Stimulated activated CD4-positive, alpha-beta T cell treated with anti-CD3 and anti-CD28 coated beads, Interleukin-12 subunit alpha, Interleukin-12 subunit beta, amount 100 ng/mL, for 48 hours (primary cell): ENCODE data around the gene RAPGEF4.

Experiments
- DNase-seq, 3 donors: peaks; one replicate each; pipeline ENCODE4 v3.0.0-alpha.2; 2020; ENCODE audit warnings: low read depth in 2 of 3, low spot score in 1 of 3

RAPGEF4 gene

DNA sequence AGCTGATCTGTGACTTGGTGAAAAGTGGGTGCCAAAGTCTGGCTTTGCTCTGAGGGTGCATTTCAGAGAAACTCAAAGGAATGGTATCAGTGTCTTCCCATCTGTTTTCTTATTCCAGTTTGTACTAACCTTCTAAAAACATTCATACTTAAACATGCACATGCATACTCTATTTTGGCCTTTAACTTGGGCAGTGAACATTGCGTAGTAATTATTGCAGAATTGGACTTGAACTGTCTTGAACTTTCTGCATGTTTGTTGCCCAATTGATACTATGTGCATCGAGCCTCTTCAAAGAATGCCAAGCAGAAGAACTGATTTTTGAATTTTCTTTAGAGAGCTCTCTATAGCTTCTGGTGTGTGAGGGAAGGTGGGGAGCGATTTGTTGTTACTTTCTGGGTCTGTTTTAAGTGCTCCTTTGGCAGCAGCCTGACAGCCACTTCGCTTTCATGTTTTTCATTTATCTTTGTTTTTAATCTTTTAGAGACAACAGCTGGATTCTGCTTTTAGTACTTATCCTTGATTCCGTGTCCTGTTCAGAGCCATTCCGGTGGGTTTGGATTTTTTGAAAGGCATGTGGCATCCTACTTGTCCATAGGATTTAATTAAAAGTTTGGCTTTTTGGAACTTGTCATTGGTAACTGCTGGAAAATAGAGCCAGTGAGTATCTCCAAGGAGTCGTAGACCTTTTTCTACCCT lies 159.2 kb downstream of the RAPGEF4 start:
- DNase-seq, result no peak

DNA sequence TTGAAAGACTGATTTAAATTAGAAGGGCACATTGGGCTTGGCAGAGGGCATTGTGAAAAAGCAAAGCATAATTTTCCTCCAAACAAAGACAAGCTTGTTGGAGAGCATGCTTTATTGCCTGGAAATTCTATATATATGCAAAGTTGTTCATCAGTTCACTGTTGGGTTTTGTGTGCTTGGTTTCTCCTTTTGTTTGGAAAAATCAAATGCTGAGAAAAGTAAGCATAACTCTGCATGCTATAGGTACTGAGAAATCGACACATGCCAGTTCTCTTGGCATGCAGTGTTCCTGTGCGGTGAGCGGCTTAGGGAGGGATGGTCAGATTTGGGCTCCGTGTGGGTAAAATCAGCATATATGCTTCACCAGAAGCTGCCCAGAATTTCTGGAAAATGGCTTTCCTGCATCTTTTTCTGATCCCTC lies 161.0 kb downstream of the RAPGEF4 start:
- DNase-seq, result no peak

DNA sequence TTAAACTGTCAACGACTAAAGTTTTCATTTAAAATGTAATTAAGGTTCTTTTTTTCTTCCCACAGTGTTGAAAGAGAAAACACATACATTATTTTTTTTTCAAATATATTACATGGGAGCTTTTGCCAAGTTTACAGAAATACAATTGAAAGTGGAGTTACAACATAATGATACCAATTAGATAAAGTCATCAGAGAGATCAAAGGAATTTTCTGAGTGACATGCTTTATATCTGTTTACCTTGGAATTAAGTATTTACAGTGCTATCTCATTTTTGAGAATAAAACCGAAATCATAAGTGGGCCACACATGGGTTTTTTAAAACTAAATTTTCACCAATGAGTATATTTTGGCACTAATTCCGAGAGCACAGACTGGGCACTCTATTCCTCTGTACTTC lies 165.2 kb downstream of the RAPGEF4 start:
- no peak for DNase-seq

DNA sequence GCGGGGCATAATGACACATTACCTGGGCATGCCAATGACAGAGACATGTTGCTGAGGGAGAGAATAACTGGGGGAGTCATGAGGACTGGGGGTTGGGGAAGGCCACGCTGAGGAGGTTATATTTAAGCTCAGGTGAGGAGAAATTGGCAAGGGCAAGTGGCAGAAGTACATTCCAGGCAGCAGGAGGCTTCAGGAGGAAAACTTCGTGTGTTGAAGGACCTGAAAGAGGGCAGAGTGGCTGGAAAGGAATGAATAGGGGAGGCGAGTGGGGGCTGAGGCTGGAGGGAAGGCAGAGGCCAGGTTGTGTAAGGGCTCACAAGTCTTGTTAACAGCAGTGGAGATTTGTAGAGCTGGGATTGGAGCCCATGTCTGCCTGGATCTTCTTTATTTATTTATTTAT lies 166.3 kb downstream of the RAPGEF4 start:
- DNase-seq, result no peak

DNA sequence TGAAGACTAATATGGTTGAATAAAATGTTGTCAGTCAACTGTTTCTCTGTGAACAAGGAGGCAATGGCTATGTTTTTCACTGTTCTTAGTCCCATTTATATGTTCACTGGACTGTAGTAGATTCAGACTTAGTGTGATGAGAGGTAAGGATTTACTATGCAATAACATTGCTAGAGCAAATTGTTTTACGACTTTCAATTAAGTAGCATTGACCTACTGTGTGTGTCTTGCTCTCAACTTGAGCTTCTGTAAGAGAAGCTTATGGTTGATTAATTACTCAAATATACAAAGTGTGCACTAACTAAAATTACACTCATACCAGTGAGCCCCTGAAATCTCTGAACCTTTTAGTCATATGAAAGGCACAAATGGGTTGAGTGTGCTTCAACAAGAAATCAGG lies 168.6 kb downstream of the RAPGEF4 start:
- no peak for DNase-seq

DNA sequence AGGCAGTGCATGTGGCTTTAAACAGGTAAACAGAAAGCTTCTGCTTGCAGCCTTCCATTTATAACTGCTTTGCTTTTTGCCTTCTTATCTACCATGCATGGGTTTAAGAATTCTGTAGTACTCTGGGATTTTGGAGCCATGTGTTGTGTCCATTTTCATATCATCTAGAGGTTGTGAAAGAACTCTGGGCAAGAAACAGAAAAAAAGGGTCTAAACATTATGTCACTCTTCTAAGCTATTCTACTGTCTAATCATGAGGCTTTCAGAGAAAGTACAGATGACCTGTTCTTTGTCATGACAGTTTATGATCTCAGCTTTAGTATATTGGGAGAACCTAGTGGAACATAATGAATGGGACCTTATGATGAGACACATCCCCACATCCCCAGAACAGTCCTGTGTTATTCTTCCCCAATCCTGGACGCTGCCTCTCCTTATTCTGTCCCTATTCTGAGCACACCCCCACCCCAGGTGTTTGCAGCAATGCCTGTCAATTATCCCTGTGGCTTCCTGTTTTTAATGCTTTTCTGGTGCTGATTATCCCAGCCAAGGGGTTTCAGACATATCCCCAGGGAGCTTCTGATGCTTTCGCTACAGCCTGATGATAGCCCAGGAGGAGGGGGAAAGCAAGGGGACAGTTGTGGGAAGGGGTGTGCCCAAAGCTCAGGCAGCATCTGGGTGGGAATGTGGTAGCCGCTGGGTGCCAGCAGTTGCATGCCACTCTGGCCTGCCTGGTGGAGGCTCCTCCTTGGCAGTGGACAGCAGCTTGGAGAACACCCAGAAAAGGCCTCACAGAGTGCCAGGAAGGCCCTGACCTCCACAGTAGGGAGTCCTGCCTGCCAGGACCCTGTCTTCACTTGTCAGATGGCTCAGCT lies 170.5 kb downstream of the RAPGEF4 start:
- no peak for DNase-seq

DNA sequence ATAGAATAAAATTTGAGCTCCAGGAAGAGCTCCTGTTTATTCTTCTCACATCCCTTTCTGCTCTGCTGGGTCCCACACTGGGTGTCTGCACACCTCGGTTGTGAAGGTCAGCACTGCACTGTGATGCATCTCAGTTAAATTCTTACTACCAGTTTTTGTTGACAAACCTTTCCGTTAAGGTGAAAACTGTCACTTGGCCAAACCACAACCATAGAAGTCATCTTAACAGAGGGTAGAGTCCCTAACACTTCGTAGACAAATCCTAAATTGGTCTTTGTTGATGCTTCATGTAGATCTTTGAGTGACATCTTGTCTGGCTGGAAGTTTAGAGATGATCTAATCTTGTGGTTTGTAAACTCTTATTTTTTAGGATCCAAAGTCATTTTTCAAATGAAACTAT lies 172.6 kb downstream of the RAPGEF4 start:
- no peak for DNase-seq

DNA sequence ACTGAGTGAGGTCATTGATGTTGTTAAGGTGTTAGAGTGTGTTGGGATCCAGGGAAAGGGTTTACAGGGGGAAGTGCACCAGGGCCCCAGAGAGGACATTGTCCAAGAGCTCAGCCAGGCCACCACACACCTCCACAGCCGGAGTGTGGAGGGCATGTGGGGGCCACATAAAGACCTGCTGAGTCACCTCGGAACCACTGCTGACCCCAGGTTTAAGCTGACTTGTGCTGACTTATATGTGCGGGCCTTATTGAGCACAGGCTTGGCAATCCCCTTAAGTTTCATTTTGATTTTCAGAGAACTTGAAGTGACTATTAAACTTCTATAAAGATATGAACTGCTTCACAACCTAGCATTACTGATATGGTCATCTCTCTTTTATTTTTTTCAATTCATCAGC lies 173.8 kb downstream of the RAPGEF4 start:
- DNase-seq, result no peak

DNA sequence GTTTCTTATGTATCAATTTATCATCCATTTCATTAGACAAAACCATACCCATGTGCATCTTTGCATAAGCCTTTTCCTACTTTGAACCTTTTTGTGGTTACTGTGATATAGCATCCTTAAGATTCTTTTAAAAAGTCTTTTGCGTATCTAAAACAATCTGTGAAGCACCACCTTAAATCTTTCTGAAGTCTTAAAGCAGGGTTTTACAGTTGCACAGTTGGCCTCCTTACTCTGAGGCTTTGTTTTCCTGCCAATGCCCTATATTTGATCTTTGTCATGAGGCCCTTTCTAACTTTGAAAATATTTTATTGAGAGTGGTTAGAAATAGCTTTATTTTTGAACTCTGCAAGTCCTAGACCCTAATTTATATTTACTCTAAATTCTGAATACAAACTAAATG lies 176.6 kb downstream of the RAPGEF4 start:
- DNase-seq, result no peak

DNA sequence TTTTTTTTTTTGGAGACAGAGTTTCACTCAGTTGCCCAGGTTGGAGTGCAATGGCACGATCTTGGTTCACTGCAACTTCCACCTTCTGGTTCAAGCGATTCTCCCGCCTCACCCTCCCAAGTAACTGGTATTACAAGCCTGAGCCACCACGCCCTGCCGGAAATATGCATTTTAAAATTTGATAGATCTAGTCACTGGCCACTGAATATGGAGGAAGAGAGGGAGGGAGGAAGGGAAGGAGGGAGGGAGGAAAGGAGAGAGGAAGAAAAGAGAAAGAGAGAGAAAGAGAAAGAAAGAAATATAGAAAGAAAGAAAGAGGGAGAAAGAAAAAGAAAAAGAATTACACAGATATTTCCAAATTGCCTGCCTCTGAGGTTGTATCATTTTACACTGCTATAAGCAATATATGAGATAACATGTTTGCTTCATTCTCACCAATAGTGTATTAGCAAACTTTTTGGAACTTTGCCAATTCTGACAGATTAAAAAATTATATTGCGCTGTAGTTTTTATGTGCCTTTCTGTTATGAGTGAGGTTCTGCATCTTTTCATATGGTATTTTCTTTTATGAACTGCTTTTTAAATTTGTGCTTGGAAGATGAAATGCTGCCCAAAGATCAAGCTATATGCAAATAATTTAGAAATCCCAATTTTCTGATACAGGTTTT lies 178.8 kb downstream of the RAPGEF4 start:
- DNase-seq, result no peak

DNA sequence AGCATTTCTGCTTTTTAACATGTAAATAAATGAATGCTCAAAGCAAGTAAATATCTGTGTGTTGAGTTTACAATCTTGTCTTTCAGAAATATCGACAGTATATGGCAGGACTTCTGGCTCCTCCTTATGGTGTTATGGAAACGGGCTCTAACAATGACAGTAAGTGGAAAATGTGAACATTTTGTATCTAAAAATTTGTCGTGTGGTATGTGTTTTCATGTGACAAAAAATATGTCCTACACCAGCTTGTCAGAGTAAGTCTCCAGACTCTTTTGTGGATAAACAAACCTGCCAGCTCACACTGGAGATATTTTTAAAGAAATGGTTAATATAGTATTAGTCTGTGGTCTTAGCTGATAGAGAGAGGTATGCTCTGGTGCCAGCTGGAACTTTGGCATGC lies 182.1 kb downstream of the RAPGEF4 start:
- no peak for DNase-seq

DNA sequence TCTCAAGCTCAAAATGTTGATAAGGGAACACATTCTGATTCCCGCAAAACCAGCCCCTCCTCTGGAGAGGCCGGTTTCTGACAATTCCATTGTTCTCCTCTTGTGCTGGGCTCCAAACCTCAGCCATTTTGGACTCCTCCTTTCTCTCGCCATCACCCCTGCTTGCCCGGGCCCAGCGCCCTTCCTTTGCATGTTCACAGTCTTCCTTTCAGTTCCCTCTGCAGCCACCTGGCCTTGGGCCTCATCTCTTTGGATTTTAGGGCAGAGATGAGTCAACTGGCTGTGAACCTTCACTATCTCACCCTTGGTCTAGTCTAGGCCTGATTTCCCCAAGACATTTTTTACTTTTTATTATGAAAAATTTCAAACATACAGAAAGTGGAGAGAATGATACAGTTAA lies 184.1 kb downstream of the RAPGEF4 start:
- DNase-seq, result no peak

DNA sequence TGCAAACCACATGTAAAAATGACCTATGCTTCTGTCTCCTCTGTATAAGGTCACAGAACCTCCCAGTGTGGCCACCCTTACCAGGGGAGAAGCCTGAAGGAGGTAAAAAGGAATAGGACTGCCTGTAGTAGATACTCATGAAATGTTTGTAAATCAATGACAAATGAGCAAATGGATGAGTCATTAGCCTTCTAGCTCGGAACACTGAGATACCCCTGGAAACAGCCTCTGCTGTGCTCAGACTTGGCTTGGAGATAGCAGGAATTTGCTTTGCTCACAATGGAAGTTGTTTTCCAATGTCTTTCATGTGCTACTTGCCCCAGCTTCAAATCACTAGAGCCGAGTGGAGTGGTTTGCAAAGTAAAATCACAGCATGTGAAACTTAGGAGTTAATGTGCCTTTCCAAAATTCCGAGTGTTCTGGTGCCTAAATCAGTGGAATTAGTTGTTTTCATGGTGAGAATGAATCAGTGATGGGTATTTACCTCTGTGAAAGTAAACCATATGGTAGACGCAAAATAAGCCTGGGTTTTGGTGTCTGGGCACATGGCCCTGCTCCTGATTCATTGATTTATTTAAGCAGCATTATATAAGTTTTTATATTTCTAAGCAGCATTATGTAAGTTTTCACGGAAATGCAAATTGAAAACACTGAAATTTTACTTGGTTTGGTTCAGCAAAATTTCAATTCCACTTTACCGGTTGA lies 186.0 kb downstream of the RAPGEF4 start:
- DNase-seq, result no peak

DNA sequence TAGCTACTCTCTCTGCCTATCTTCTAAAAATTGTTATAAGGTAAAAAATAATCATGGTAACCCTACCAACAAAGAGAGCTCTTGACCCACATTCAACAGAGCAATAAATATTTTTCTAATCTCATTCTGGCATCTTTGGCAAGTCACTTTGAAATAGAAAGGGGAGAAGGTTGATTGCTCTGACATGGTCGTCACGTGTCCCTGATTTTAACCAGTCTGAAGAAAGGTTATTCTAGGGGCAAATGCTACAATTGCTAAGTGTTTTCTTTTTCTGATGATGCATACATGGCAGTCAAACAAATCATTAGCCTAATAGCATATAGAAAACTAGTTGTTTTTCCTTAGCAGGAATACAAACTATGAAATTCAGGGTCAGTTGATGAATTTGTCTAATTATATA lies 186.7 kb downstream of the RAPGEF4 start:
- no peak for DNase-seq

DNA sequence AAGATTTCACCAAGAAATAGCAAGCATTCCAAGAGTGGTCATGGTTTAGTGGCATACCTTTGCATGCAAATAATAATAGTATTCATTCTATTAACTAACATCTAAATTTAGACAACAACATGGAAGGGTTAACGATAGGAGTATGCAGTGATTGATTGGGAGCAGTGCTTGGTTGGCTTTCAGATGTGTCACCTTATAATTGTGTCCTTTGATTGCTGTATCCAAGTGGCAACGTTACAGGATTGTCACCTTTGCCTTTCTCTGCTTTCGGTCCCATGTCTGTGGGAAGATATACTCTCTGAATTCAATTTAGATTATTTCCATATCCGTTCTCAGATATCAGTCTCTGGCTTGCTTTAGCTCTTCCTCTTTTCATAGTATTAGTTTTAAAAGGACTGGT lies 187.2 kb downstream of the RAPGEF4 start:
- no peak for DNase-seq

DNA sequence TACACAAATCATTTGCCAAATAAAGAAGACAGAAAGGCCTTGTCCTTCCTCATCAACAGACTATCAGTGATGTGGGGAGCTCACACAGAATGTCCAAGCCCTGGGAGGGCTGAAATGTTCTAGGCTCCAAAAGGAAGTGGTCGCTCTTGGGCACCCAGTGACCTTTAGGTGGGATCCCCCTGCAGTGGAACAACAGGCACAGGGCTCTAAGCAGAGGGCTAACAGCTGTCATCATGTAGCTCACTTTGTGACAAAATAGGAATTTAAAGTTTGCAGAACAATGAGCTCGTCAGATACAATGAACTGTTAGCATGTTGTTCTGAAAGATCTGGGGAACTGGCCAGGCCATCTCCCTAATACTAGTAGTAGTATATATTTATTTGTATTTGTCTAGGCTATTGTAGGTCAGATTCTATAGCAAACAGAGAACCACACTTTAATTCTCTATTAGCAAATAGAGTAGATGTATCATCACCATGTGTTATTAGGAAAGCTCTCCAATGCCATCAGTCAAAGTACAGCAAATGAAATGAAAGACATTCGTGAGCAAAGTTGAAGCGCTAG lies 188.5 kb downstream of the RAPGEF4 start:
- DNase-seq, result no peak

DNA sequence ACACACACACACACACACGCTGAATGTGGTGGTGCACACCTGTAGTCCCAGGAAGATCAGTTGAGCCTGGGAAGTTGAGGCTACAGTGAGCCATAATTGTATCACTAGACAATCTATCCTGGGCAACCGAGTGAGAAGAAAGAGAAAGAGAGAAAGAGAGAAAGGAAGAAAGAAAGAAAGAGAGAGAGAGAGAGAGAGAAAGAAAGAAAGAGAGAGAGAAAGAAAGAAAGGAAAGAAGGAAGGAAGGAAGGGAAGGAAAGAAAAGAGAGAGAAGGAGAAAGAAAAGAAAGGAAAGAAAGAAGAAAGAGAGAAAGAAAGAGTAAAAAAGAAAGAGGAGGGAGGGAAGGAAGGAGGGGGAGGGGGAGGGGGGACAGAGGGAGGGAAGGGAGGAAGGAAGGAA lies 190.0 kb downstream of the RAPGEF4 start:
- no peak for DNase-seq

DNA sequence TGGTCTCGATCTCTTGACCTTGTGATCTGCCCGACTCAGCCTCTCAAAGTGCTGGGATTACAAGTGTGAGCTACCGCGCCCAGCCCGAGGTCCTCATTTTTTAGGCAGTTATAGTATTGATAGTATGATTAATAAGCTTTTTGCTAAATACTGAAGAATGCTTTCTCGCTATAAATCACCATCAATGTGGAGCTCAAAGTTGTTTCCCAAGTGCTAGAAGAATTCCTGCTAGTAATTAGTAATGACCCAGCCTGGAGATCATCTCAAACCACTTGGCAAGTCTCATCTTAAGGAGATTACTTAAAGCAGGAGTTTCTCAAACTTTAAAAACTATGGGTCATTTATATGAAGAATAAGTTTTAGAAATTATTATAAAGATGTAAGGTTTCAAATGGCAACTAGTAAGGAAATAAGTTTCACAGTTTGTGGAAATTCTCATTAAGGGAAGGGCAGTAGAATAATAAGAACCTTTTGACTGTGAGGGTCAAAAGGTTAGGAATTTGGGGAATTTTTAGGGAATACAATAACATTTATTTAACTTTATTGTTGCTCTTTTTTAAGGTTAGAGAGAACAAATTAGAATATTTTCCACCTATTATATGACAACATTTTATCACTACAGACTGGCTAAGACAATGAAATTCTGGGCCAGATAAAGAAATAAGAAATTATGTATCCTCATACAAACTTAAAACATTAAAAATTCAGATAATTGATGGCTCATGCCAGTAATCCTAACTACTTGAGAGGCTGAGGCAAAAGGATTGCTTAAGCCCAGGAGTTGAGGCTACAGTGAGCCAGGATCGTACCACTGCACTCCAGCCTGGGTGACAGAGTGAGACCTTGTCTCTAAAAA lies 191.4 kb downstream of the RAPGEF4 start:
- no peak for DNase-seq

DNA sequence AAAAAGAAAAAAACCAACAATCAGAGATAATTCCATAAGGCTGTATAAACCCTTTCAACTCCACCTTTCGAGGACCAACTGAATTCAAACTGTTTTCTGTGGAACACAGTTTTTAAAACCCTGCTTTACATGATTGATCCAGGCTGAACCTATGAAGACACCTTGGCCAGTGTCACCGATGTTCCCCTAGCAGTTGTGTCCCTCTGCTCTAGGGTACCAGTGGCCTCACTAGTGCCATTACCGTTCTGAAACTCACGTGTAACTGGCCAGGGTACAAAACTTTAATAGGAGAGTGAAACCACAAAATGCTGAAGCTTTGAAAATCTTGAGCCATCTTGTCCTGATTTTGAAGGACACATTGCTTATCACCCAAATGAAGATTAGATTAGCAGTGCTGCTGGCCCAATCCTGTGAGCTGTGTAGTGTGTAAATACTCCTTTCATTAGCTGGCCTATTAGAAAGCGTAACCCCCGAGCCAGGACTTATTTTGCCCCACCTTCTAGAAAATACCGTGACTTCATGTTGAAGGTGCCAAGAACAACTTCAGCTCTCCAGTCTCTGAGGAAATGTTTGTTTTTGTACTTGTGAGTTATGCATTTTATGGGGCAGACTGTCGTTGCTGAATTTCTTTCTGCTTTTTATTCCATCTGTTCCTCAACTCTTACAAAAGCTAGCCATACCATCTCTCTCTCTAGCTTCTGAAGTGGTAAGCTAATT lies 192.2 kb downstream of the RAPGEF4 start:
- DNase-seq, result no peak

DNA sequence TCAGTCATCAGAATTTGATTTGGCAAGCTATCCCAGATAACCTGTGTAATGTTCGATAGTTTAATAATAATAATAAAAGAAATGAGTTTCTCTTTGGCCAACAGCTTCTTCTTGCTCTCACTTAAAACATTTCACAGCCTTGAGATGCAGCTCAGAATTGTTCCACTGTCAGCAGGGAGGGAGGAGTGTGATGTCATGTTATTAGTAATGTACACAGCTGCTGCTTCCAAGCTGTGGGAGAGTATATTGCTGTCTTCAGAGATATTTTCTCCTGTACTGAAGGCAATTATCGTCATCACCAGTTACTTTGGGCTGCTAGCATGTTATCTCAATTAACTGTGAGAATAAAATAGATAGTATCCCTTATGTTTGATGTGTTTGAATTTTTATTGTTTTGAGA lies 193.1 kb downstream of the RAPGEF4 start:
- DNase-seq, result no peak
